Measurements from ENCODE around the gene JADE2. TPM values are rescaled to one million over a fixed set of nuclear protein-coding genes. Genes with fewer than 3 reads are reported as not detected.
A peak's percentile ranks its signal among the peaks of the same experiment; 100 is the strongest.
"Not testable (repeated sequence)": the region's sequence is repeated elsewhere in the genome, so short reads cannot be mapped to it uniquely, and the experiment has no call there.

JADE2 gene
- total RNA-seq, 4 donors from 2014 or later: 51.7 to 116 (median 76.6) TPM

DNA sequence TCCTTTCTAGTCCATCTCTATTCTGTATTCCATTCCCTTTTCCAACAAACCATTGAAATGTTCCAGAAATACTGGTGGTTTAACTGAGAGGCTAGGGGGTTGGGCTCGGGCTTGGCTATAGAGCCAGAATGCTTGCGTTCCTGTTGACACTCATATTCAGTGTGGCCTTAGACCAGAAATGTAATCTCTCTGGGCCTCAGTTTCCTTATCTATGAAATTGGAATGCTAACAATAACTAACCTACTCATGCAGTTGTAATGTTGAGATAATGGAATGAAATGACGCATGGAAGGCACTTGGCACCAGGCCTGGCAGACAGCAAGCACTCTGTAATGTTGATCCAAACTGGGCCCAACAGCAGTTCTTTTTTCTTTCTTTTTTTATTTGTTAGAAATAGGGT, 26.8 kb downstream of the JADE2 start:
- WGBS, 2 donors: 42 to 63% methylated on average over 3 of the region's 3 CpGs
- Histone ChIP-seq H3K27me3 (no peaks in the 10 kb centered on the region), H3K27ac (peak overlapping the region; percentile 45 to 97 (median 94)), H3K36me3 (peaks cover 0 to 6% of the 10 kb centered on the region in 2 donors), H3K4me3 (replicated peaks in 1 of 3) (no peak overlapping the region), H3K4me1 (peaks cover 63 to 89% of the 10 kb centered on the region in 2 donors), H3K9me3 (no peaks in the 10 kb centered on the region)
- DNase-seq: peak; percentile 88 to 92
- TF ChIP-seq, protein P1, sequence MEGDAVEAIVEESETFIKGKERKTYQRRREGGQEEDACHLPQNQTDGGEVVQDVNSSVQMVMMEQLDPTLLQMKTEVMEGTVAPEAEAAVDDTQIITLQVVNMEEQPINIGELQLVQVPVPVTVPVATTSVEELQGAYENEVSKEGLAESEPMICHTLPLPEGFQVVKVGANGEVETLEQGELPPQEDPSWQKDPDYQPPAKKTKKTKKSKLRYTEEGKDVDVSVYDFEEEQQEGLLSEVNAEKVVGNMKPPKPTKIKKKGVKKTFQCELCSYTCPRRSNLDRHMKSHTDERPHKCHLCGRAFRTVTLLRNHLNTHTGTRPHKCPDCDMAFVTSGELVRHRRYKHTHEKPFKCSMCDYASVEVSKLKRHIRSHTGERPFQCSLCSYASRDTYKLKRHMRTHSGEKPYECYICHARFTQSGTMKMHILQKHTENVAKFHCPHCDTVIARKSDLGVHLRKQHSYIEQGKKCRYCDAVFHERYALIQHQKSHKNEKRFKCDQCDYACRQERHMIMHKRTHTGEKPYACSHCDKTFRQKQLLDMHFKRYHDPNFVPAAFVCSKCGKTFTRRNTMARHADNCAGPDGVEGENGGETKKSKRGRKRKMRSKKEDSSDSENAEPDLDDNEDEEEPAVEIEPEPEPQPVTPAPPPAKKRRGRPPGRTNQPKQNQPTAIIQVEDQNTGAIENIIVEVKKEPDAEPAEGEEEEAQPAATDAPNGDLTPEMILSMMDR (IDR thresholded peaks at IDR 0.05): no peak
- TF ChIP-seq POLR2A (IDR thresholded peaks at IDR 0.05): no peak
- intact Hi-C loops (cut with DNase I): no loop called here

DNA sequence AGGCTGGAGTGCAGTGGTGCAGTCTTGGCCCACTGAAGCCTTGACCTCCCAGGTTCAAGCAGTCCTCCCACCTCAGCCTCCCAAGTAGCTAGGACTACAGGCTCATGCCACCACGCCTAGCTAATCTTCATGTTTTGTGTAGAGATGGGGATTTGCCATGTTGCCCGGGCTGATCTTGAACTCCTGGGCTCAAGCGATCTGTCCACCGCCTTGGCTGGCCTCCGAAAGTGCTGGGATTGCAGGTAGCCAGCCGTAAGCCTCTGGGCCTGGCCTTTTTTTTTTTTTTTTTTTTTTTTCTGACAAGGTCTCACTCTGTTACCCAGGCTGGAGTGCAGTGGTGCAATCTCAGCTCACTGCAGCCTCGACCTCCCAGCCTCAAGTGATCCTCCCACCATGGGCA, 27.2 kb downstream of the JADE2 start:
- intact Hi-C loops (cut with DNase I); H3K9me3 ChIP-seq; H3K4me3 ChIP-seq (replicated peaks in 1 of 3); H3K36me3 ChIP-seq; H3K27me3 ChIP-seq: not testable (repeated sequence)
- Histone ChIP-seq H3K4me1 (peaks cover 59 to 85% of the 10 kb centered on the region in 2 donors), H3K27ac (peak overlapping the region; percentile 26 to 97 (median 94))
- DNase-seq: peak in 1 of 2 donors; percentile 44
- WGBS, 2 donors: 86 to 87% methylated on average over 7 of the region's 7 CpGs

DNA sequence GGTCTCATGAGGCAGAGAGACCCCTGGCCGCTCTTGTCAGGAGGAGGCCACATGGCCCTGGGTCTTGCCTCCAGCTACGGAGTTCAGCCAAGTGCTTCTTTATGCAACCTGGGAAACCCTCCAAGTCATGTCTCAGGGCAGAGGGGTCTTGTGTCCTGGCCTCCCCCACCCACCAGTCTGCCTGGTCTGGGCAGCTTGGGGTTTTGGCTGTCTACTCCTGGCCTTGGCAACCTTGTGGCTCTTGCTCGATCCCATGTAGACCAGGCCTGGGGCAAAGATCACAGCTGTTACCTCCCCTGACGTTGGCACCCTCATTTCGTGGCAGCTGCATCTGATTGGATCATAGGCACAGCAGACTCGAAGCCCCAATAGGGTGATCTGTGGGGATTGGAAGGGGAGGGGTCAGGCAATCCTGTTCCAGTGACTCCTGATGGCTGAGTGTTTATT, 28.4 kb downstream of the JADE2 start:
- no peak overlapping the region for H3K4me3 ChIP-seq (replicated peaks in 1 of 3)
- H3K27me3 ChIP-seq: no peaks in the 10 kb centered on the region
- 73 to 77% methylated on average over 5 to 6 of the region's 6 CpGs for WGBS, 2 donors
- TF ChIP-seq, protein P1 (IDR thresholded peaks at IDR 0.05): no peak
- no peak for TF ChIP-seq POLR2A (IDR thresholded peaks at IDR 0.05)
- H3K36me3 ChIP-seq: no peaks in the 10 kb centered on the region
- H3K27ac ChIP-seq: peak overlapping the region; percentile 46 to 97 (median 94)
- DNase-seq: no peak
- no peaks in the 10 kb centered on the region for H3K9me3 ChIP-seq
- intact Hi-C loops (cut with DNase I): no loop called here
- peaks cover 56 to 74% of the 10 kb centered on the region in 2 donors for H3K4me1 ChIP-seq

DNA sequence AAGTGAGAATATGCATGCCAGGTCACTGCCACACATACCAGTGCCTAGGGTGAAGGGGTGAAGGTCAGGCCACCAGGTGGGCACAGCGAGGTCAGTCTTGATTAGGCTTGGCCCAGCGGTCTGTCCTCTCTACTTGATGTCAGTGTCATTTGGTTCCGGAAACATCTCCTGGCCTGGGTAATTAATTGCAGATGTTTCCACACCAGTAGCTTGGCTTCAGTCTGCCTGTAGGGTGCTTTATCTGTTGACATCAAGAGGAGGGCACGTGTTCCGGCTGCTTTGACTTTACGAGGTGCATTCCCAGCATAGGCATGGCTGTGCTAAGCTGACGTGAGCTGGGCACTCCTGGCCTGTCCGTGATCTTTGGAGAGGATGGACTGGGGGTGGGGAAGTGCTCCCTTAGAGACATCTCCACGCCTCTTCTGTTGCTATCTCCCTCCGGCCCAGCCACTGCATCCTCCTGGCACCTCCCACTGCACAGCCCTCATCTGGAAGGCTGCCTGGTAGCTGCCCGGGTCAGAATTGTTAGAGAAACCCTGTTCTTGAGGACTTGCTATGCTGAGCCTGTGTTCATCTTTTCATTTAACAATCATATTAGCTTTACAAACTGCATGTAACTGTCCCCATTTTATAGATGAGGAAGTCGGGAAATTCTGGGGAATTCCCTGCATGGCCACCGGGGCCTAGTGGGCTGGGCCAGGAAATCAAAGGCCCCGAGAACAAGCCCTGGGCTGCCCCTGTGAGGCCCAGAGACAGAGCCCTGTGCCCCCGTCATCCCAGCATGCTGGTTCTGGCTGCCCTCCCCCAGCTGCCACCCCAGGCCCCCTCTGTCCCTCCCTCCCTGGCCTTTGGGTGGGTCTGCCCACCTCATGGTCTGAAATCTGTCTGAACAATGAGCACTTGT, 29.1 kb downstream of the JADE2 start:
- intact Hi-C loops (cut with DNase I): no loop called here
- WGBS, 2 donors: 27 to 29% methylated on average over 11 to 15 of the region's 15 CpGs
- Histone ChIP-seq H3K4me1 (peaks cover 52 to 67% of the 10 kb centered on the region in 2 donors), H3K4me3 (replicated peaks in 1 of 3) (no peak overlapping the region), H3K27me3 (no peaks in the 10 kb centered on the region), H3K27ac (peak overlapping the region; percentile 52 to 97 (median 94)), H3K9me3 (no peaks in the 10 kb centered on the region), H3K36me3 (peaks cover under 1% of the 10 kb centered on the region in 2 donors)
- peak in 1 of 2 donors; percentile 26 for TF ChIP-seq POLR2A (IDR thresholded peaks at IDR 0.05)
- TF ChIP-seq, protein P1 (IDR thresholded peaks at IDR 0.05): peak in 4 of 6 experiments; percentile 6 to 39 (median 29)
- peak; percentile 86 to 91 for DNase-seq

DNA sequence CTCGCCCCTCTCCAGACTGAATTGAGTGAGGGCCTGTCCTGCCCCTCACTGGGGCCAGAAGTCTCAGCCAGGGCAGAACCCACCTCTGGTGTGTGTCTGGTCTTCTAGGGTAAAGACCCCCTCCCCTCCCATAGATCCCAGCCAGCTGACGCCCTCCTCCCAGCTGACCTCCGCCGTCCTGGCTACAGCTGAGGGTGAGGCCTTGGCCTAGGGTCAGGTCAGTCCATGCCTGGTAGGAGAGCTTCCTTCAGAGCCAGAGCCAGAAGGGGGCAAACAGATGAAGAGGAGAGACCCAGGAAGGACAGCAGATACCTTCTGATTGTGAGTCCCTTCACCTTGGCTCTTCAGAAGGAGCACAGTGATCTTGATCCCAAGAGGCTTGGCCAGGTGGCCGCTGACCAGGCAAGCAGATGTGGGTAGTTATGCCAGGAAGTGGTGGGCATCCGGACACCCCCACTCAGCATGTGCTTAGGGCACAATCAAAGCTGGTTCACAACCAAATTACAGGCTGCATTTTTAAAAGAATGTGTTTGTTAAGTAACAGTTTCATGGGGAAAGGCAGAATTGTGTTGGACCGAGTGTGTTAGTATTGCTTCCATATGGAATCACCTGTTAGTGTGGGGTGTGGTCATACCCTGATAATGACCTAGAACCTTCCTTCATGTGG, 29.9 kb downstream of the JADE2 start:
- intact Hi-C loops (cut with DNase I): no loop called here
- TF ChIP-seq POLR2A (IDR thresholded peaks at IDR 0.05): no peak
- TF ChIP-seq, protein P1 (IDR thresholded peaks at IDR 0.05): no peak
- no peaks in the 10 kb centered on the region for H3K9me3 ChIP-seq
- DNase-seq: no peak
- 76 to 85% methylated on average over 4 to 7 of the region's 7 CpGs for WGBS, 2 donors
- H3K4me3 ChIP-seq (replicated peaks in 1 of 3): no peak overlapping the region
- H3K36me3 ChIP-seq: peaks cover 9% of the 10 kb centered on the region in 2 donors
- H3K27ac ChIP-seq: peak overlapping the region; percentile 52 to 97 (median 94)
- peaks cover 44 to 59% of the 10 kb centered on the region in 2 donors for H3K4me1 ChIP-seq
- no peaks in the 10 kb centered on the region for H3K27me3 ChIP-seq
